Measurements from ENCODE around the gene IGFLR1. TPM values are rescaled to one million over a fixed set of nuclear protein-coding genes. Genes with fewer than 3 reads are reported as not detected.
A peak's percentile ranks its signal among the peaks of the same experiment; 100 is the strongest.

IGFLR1 gene
- polyA plus RNA-seq, 2 of the 4 experiments (the other 2 are of a cell fraction), result 6.4 to 14.4 TPM

GRCh38 chr19:35693835-35694599 is 48.2 kb downstream of the IGFLR1 start:
- peak; percentile 95 to 97 for DNase-seq (ENCODE audit: low read depth in 1 of 2, low spot score in 1 of 2)
- CTCF ChIA-PET, result interaction anchor here (0.5 to 13.6 kb wide), 49 partner anchors 9 to 360 kb away, joined by 3 to 161 read pairs (median 4); partner anchors contain the start of genes ATP4A, HAUS5, PRODH2 and THAP8

GRCh38 chr19:35693422-35693821 is 48.8 kb downstream of the IGFLR1 start:
- FAIRE-seq (no peak), ATAC-seq (peak; percentile 27 to 58; a peak in 5 of 6 replicates), DNase-seq (ENCODE audit: low read depth in 1 of 2, low spot score in 1 of 2) (no peak)
- Histone ChIP-seq H3K4me2 (no peak overlapping the region), H3K4me1 (no peaks in the 10 kb centered on the region), H3K9me3 (no peaks in the 10 kb centered on the region), H3K27ac (no peak overlapping the region), H3K4me3 (no peak overlapping the region)
- POLR2A ChIA-PET, result no interaction called here
- no peak for TF ChIP-seq MAX (IDR thresholded peaks at IDR 0.05)
- WGBS (ENCODE audit: missing lambda C conversion rate), result 9% methylated on average over 8 of the region's 8 CpGs
- CTCF ChIA-PET, result interaction anchor here (0.6 to 8.6 kb wide), 31 partner anchors 9 to 434 kb away, joined by 3 to 116 read pairs (median 4); partner anchors contain the start of genes ATP4A, HAUS5, PRODH2 and ZBTB32

More at GRCh38 chr19:35693835-35694599, 48.2 kb downstream of the IGFLR1 start:
- TF ChIP-seq HDAC2 (IDR thresholded peaks at IDR 0.05), result 0 out of 2 replicates have a peak, but pooled peaks have one; percentile 25
- TF ChIP-seq, protein P1, sequence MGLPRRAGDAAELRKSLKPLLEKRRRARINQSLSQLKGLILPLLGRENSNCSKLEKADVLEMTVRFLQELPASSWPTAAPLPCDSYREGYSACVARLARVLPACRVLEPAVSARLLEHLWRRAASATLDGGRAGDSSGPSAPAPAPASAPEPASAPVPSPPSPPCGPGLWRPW (IDR thresholded peaks at IDR 0.05), result no peak
- 0 out of 2 replicates have a peak, but pooled peaks have one; percentile 35 for TF ChIP-seq MYC (IDR thresholded peaks at IDR 0.05; ENCODE audit: borderline replicate concordance, low read length)
- TF ChIP-seq, protein P2, sequence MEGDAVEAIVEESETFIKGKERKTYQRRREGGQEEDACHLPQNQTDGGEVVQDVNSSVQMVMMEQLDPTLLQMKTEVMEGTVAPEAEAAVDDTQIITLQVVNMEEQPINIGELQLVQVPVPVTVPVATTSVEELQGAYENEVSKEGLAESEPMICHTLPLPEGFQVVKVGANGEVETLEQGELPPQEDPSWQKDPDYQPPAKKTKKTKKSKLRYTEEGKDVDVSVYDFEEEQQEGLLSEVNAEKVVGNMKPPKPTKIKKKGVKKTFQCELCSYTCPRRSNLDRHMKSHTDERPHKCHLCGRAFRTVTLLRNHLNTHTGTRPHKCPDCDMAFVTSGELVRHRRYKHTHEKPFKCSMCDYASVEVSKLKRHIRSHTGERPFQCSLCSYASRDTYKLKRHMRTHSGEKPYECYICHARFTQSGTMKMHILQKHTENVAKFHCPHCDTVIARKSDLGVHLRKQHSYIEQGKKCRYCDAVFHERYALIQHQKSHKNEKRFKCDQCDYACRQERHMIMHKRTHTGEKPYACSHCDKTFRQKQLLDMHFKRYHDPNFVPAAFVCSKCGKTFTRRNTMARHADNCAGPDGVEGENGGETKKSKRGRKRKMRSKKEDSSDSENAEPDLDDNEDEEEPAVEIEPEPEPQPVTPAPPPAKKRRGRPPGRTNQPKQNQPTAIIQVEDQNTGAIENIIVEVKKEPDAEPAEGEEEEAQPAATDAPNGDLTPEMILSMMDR (IDR thresholded peaks at IDR 0.05), result peak; percentile 100
- no peak for TF ChIP-seq CBX2 (IDR thresholded peaks at IDR 0.05; ENCODE audit: borderline replicate concordance, low read depth)
- TF ChIP-seq EHMT2 (IDR thresholded peaks at IDR 0.05; ENCODE audit: low read depth), result no peak
- TF ChIP-seq KDM1A (IDR thresholded peaks at IDR 0.05; ENCODE audit: low read depth), result 0 out of 2 replicates have a peak, but pooled peaks have one; percentile 38
- peak in 1 of 2 experiments; percentile 29; a peak in 2 of 5 replicates for TF ChIP-seq JUN (IDR thresholded peaks at IDR 0.05)
- TF ChIP-seq ZFP36 (IDR thresholded peaks at IDR 0.05; ENCODE audit: borderline replicate concordance, partially characterized antibody), result peak; percentile 64
- TF ChIP-seq SMC3 (IDR thresholded peaks at IDR 0.05), result peak; percentile 99
- no peak for TF ChIP-seq NR3C1 (IDR thresholded peaks at IDR 0.05)
- TF ChIP-seq MAX (IDR thresholded peaks at IDR 0.05), result 0 out of 2 replicates have a peak, but pooled peaks have one; percentile 37
- no peak for TF ChIP-seq HEYL (CRISPR knock-in tag; IDR thresholded peaks at IDR 0.05)
- no peak for TF ChIP-seq GATA3 (IDR thresholded peaks at IDR 0.05; ENCODE audit: borderline replicate concordance)
- TF ChIP-seq BHLHE40 (IDR thresholded peaks at IDR 0.05; ENCODE audit: low read depth, low read length), result no peak
- TF ChIP-seq CHD4 (IDR thresholded peaks at IDR 0.05; ENCODE audit: borderline replicate concordance), result peak; percentile 71; the same call in 1 of the 2 replicates
- peak; percentile 99 to 100 for TF ChIP-seq RAD21 (conservative IDR thresholded peaks at IDR 0.05 in 1 of 2, IDR thresholded peaks at IDR 0.05 in 1 of 2)
- peak; percentile 90 for TF ChIP-seq MAZ (IDR thresholded peaks at IDR 0.05; ENCODE audit: borderline replicate concordance, low read depth, low read length)
- no peak; the same call in 1 of the 2 replicates for TF ChIP-seq HOXB5 (CRISPR knock-in tag; IDR thresholded peaks at IDR 0.05)
- TF ChIP-seq HOXA7 (CRISPR knock-in tag; IDR thresholded peaks at IDR 0.05), result no peak
- TF ChIP-seq MAFK (IDR thresholded peaks at IDR 0.05; ENCODE audit: partially characterized antibody), result no peak
- TF ChIP-seq RCOR1 (IDR thresholded peaks at IDR 0.05; ENCODE audit: low read depth, low read length), result 0 out of 2 replicates have a peak, but pooled peaks have one; percentile 41
- H3K4me3 ChIP-seq, result no peak overlapping the region
- no peaks in the 10 kb centered on the region for H3K9me3 ChIP-seq
- POLR2A ChIA-PET, result no interaction called here
- no peaks in the 10 kb centered on the region for H3K4me1 ChIP-seq
- H3K4me2 ChIP-seq, result no peak overlapping the region
- 0 out of 6 replicates have a peak overlapping the region, but pooled peaks of 1 of the 2 experiments have one; percentile 4 for H3K27ac ChIP-seq
- ATAC-seq, result peak; percentile 99
- 26% methylated on average over 8 of the region's 8 CpGs for WGBS (ENCODE audit: missing lambda C conversion rate)
- peak; percentile 98 for FAIRE-seq
